H9 (cell line): ENCODE measurements around the gene FGF9. TPM values are rescaled to one million over a fixed set of nuclear protein-coding genes. Genes with fewer than 3 reads are reported as not detected.

Experiments
- DNase-seq: peaks from one replicate; pipeline ENCODE4 v3.0.0-alpha.2; 2017
- H2AFZ ChIP-seq: one replicate; pipeline ENCODE4 v1.6.1; 2013; ENCODE audit warnings: mild to moderate bottlenecking, low read length, control low read depth, moderate library complexity
- H2AK5ac ChIP-seq: 2 replicates; pipeline ENCODE4 v1.6.1; 2013; ENCODE audit warnings: low read length, control low read depth, mixed read lengths; ENCODE audit not compliant: insufficient read length
- H2BK120ac ChIP-seq: one replicate; pipeline ENCODE4 v1.6.1; 2013; ENCODE audit warnings: low read depth, mild to moderate bottlenecking, low read length, control low read depth, inconsistent platforms; ENCODE audit not compliant: poor library complexity, severe bottlenecking
- H2BK12ac ChIP-seq: 2 replicates; pipeline ENCODE4 v1.6.1; 2013; ENCODE audit warnings: low read length, control low read depth, mixed read lengths, low read depth; ENCODE audit not compliant: insufficient read length
- H2BK15ac ChIP-seq: 2 replicates; pipeline ENCODE4 v1.6.1; 2013; ENCODE audit warnings: low read depth, low read length, control low read depth
- H2BK20ac ChIP-seq: one replicate; pipeline ENCODE4 v1.6.1; 2013; ENCODE audit warnings: low read depth, mild to moderate bottlenecking, low read length, control low read depth, inconsistent platforms; ENCODE audit not compliant: poor library complexity, severe bottlenecking
- H2BK5ac ChIP-seq: 2 replicates; pipeline ENCODE4 v1.6.1; 2013; ENCODE audit warnings: low read length, control low read depth, mixed read lengths; ENCODE audit not compliant: insufficient read length
- H3K14ac ChIP-seq: 2 replicates; pipeline ENCODE4 v1.6.1; 2013; ENCODE audit warnings: low read length, control low read depth; ENCODE audit not compliant: insufficient read depth
- H3K18ac ChIP-seq: 2 replicates; pipeline ENCODE4 v1.6.1; 2013; ENCODE audit warnings: low read depth, mild to moderate bottlenecking, mixed read lengths, low read length, control low read depth; ENCODE audit not compliant: insufficient read length
- H3K23ac ChIP-seq: 2 replicates; pipeline ENCODE4 v1.6.1; 2013; ENCODE audit warnings: low read length, control low read depth, mixed read lengths, low read depth; ENCODE audit not compliant: insufficient read length
- H3K23me2 ChIP-seq: 2 replicates; pipeline ENCODE4 v1.6.1; 2013; ENCODE audit warnings: low read depth, mild to moderate bottlenecking, mixed read lengths, low read length, control low read depth; ENCODE audit not compliant: insufficient read length, poor library complexity, severe bottlenecking
- H3K27ac ChIP-seq: 2 replicates; pipeline ENCODE4 v1.5.1; 2013; ENCODE audit warnings: low read length, control low read depth, mixed read lengths, low read depth; ENCODE audit not compliant: insufficient read length
- H3K27me3 ChIP-seq: 2 replicates; pipeline ENCODE4 v1.6.1; 2013; ENCODE audit warnings: low read length, control low read depth, inconsistent platforms; ENCODE audit not compliant: insufficient read depth
- H3K4ac ChIP-seq: 2 replicates; pipeline ENCODE4 v1.6.1; 2013; ENCODE audit warnings: low read depth, mild to moderate bottlenecking, control low read depth, inconsistent platforms, low read length, moderate library complexity
- H3K4me1 ChIP-seq: 2 replicates; pipeline ENCODE4 v1.6.1; 2013; ENCODE audit warnings: low read length, control low read depth, inconsistent platforms; ENCODE audit not compliant: insufficient read depth
- H3K4me2 ChIP-seq: 2 replicates; pipeline ENCODE4 v1.6.1; 2013; ENCODE audit warnings: low read length, control low read depth, mixed read lengths; ENCODE audit not compliant: insufficient read length, insufficient read depth
- H3K56ac ChIP-seq: 2 replicates; pipeline ENCODE4 v1.6.1; 2013; ENCODE audit warnings: low read depth, mild to moderate bottlenecking, mixed read lengths, low read length, control low read depth; ENCODE audit not compliant: insufficient read length
- H3K79me1 ChIP-seq: 2 replicates; pipeline ENCODE4 v1.6.1; 2013; ENCODE audit warnings: low read depth, mild to moderate bottlenecking, moderate library complexity, low read length, control low read depth, inconsistent platforms; ENCODE audit not compliant: insufficient read depth, poor library complexity, severe bottlenecking
- H3K79me2 ChIP-seq: 2 replicates; pipeline ENCODE4 v1.6.1; 2013; ENCODE audit warnings: low read length, control low read depth, inconsistent platforms; ENCODE audit not compliant: insufficient read depth
- H3K9ac ChIP-seq: 2 replicates; pipeline ENCODE4 v1.6.1; 2013; ENCODE audit warnings: low read length, control low read depth, mixed read lengths; ENCODE audit not compliant: insufficient read length; ENCODE audit errors: extremely low read depth
- H3K9me3 ChIP-seq: one replicate; pipeline ENCODE4 v1.6.1; 2013; ENCODE audit warnings: low read depth, low read length, inconsistent platforms; ENCODE audit not compliant: control insufficient read depth
- H3T11ph ChIP-seq: one replicate; pipeline ENCODE4 v1.6.1; 2013; ENCODE audit warnings: mild to moderate bottlenecking, low read length, control low read depth, inconsistent platforms
- H4K20me1 ChIP-seq: one replicate; pipeline ENCODE4 v1.6.1; 2013; ENCODE audit not compliant: control insufficient read depth, insufficient read length, insufficient read depth
- H4K5ac ChIP-seq: 2 replicates; pipeline ENCODE4 v1.6.1; 2013; ENCODE audit warnings: low read depth, mild to moderate bottlenecking, mixed read lengths, low read length, control low read depth; ENCODE audit not compliant: insufficient read length
- H4K8ac ChIP-seq: replicated peaks from 2 replicates; pipeline ENCODE4 v1.6.1; 2013; ENCODE audit warnings: low read length, control low read depth, mixed read lengths, low read depth; ENCODE audit not compliant: insufficient read length
- H4K91ac ChIP-seq: 2 replicates; pipeline ENCODE4 v1.6.1; 2013; ENCODE audit warnings: low read depth, mild to moderate bottlenecking, moderate library complexity, mixed read lengths, low read length, control low read depth; ENCODE audit not compliant: insufficient read length
- H3K27ac Mint-ChIP-seq, 3 experiments: 2 replicates in 2 of 3; 3 replicates in 1 of 3; pipeline ENCODE4 v1.8.0; 2020 to 2021; ENCODE audit warnings: mixed read lengths in 3 of 3, mild to moderate bottlenecking in 1 of 3, moderate library complexity in 1 of 3
- H3K27me3 Mint-ChIP-seq: 2 replicates; pipeline ENCODE4 v1.8.0; 2021; ENCODE audit warnings: low read depth, mild to moderate bottlenecking, moderate library complexity, mixed read lengths
- H3K36me3 Mint-ChIP-seq, 3 experiments: 2 replicates in 2 of 3; 3 replicates in 1 of 3; pipeline ENCODE4 v1.8.0; 2020 to 2021; ENCODE audit warnings: low read depth in 3 of 3, mixed read lengths in 3 of 3; ENCODE audit not compliant: insufficient read depth in 1 of 3
- H3K4me1 Mint-ChIP-seq, 2 experiments: 2 replicates each; pipeline ENCODE4 v1.8.0; 2020; ENCODE audit warnings: mixed read lengths in 2 of 2
- H3K4me3 Mint-ChIP-seq, 2 experiments: 2 replicates in 1 of 2; 3 replicates in 1 of 2; pipeline ENCODE4 v1.8.0; 2020 to 2021; ENCODE audit warnings: mild to moderate bottlenecking in 2 of 2, mixed read lengths in 2 of 2, moderate library complexity in 1 of 2
- H3K9me3 Mint-ChIP-seq, 2 experiments: 2 replicates in 1 of 2; 3 replicates in 1 of 2; pipeline ENCODE4 v1.8.0; 2020; ENCODE audit warnings: mild to moderate bottlenecking in 2 of 2, mixed read lengths in 2 of 2, moderate library complexity in 1 of 2
- CTCF ChIP-seq: fragments of 200-600 bp; sonication (generic); conservative IDR thresholded peaks from 3 replicates; pipeline ENCODE4 v1.8.0; 2021; ENCODE audit warnings: antibody characterized with exemption, mild to moderate bottlenecking
- WGBS: extraction: QIAGEN DNeasy Blood & Tissue Kit; methylation state at CpG from one replicate; pipeline ENCODE4 v1.1.7; 2013; ENCODE audit warnings: missing lambda C conversion rate, low lambda C conversion rate, mixed read lengths; ENCODE audit not compliant: insufficient read length; ENCODE audit errors: extremely low coverage; 5-methylcytosine and 5-hydroxymethylcytosine counted together
- total RNA-seq: library from RNA; stranded (reverse); gene quantifications from 2 replicates; pipeline ENCODE4 v1.2.1, GENCODE V29; 2021

FGF9 gene
- total RNA-seq, 1 experiment from 2014 or later: 0.22 TPM

- no peak overlapping the region; a peak in 1 of 5 replicates for H3K4me3 Mint-ChIP-seq
- DNase-seq: no peak
- H3K27ac ChIP-seq: no peak overlapping the region
- no peak overlapping the region for H3K9ac ChIP-seq
- H3K23ac ChIP-seq: no peak overlapping the region
- no peak overlapping the region for H2BK120ac ChIP-seq
- no peaks in the 10 kb centered on the region for H3K23me2 ChIP-seq
- no peak overlapping the region for H4K5ac ChIP-seq
- peaks cover 0 to 1% (median 0%) of the 10 kb centered on the region in 3 experiments; a peak in 1 of 7 replicates for H3K36me3 Mint-ChIP-seq
- H4K91ac ChIP-seq: no peak overlapping the region
- no peak overlapping the region for H3K27ac Mint-ChIP-seq
- H3K79me1 ChIP-seq: no peaks in the 10 kb centered on the region
- no peak for TF ChIP-seq CTCF
- WGBS: no CpG with 5 or more reads among the region's 2 CpGs
- H2BK20ac ChIP-seq: no peak overlapping the region
- no peak overlapping the region for H2BK12ac ChIP-seq
- no peak overlapping the region for H2AK5ac ChIP-seq
- H3T11ph ChIP-seq: no peak overlapping the region
- no peak overlapping the region for H2BK5ac ChIP-seq
- no peaks in the 10 kb centered on the region for H3K79me2 ChIP-seq
- peaks cover 0 to 4% of the 10 kb centered on the region in 2 experiments; a peak in 1 of 4 replicates for H3K4me1 Mint-ChIP-seq
- no peak overlapping the region for H2AFZ ChIP-seq
- H4K8ac ChIP-seq: no peak overlapping the region
- no peak overlapping the region for H3K4ac ChIP-seq
- H4K20me1 ChIP-seq: no peaks in the 10 kb centered on the region
- H3K4me1 ChIP-seq: no peaks in the 10 kb centered on the region
- no peak overlapping the region for H3K14ac ChIP-seq
- no peak overlapping the region for H2BK15ac ChIP-seq
- peaks cover 22% of the 10 kb centered on the region for H3K27me3 Mint-ChIP-seq
- no peak overlapping the region for H3K56ac ChIP-seq
- no peaks in the 10 kb centered on the region for H3K27me3 ChIP-seq
- no peak overlapping the region for H3K4me2 ChIP-seq
- H3K9me3 Mint-ChIP-seq: peaks cover 10 to 11% of the 10 kb centered on the region in 2 experiments; a peak in 4 of 5 replicates
- H3K18ac ChIP-seq: no peak overlapping the region
- H3K9me3 ChIP-seq: no peaks in the 10 kb centered on the region
These were observed 9.6 kb upstream of the FGF9 start for GRCh38 chr13:21661097-21661909.
